IMR-90 (cell line): ENCODE data around the gene PRMT1.

ENCODE experiments used
- BHLHE40 ChIP-seq: fragments of 150-350 bp; IDR thresholded peaks from 2 replicates; pipeline ENCODE4 v1.6.1; 2016; ENCODE audit warnings: mild to moderate bottlenecking, low read depth, low read length
- CEBPB ChIP-seq: IDR thresholded peaks from 2 replicates; pipeline ENCODE4 v1.6.1; 2012; ENCODE audit warnings: low read depth, low read length, improper control_type of control experiment
- CHD1 ChIP-seq: IDR thresholded peaks from 2 replicates; pipeline ENCODE4 v1.6.1; 2012; ENCODE audit warnings: low read depth, low read length, improper control_type of control experiment
- FOS ChIP-seq: fragments of 150-350 bp; IDR thresholded peaks from 2 replicates; pipeline ENCODE4 v1.6.1; 2016; ENCODE audit warnings: low read depth, low read length
- MAFK ChIP-seq: IDR thresholded peaks from 2 replicates; pipeline ENCODE4 v1.6.1; 2012; ENCODE audit warnings: low read depth, low read length, improper control_type of control experiment
- MAZ ChIP-seq: IDR thresholded peaks from 2 replicates; pipeline ENCODE4 v1.6.1; 2012; ENCODE audit warnings: low read depth, mild to moderate bottlenecking, low read length, improper control_type of control experiment, moderate library complexity, borderline replicate concordance
- MXI1 ChIP-seq: IDR thresholded peaks from 2 replicates; pipeline ENCODE4 v1.6.1; 2012; ENCODE audit warnings: low read depth, mild to moderate bottlenecking, low read length, moderate library complexity, borderline replicate concordance
- POLR2A ChIP-seq: IDR thresholded peaks from 2 replicates; pipeline ENCODE4 v1.6.1; 2012; ENCODE audit warnings: mild to moderate bottlenecking, low read depth, low read length
- RAD21 ChIP-seq: IDR thresholded peaks from 2 replicates; pipeline ENCODE4 v1.6.1; 2012; ENCODE audit warnings: low read length, improper control_type of control experiment
- RFX5 ChIP-seq: IDR thresholded peaks from 2 replicates; pipeline ENCODE4 v1.8.0; 2012; ENCODE audit warnings: low read depth, mild to moderate bottlenecking, low read length, moderate library complexity
- SMC3 ChIP-seq: fragments of 150-350 bp; IDR thresholded peaks from 2 replicates; pipeline ENCODE4 v1.6.1; 2016; ENCODE audit warnings: low read depth, mild to moderate bottlenecking, antibody characterized with exemption, low read length, moderate library complexity
- TF ChIP-seq, protein P1 (sequence below): conservative IDR thresholded peaks from 2 replicates; pipeline ENCODE4 v1.5.1; 2012; ENCODE audit warnings: mild to moderate bottlenecking, low read depth, low read length, improper control_type of control experiment
- TF ChIP-seq, protein P2 (sequence below): fragments of 150-350 bp; IDR thresholded peaks from 2 replicates; pipeline ENCODE4 v1.6.1; 2016; ENCODE audit warnings: low read depth, mild to moderate bottlenecking, low read length, moderate library complexity, borderline replicate concordance
- TF ChIP-seq, protein P3 (sequence below): fragments of 150-350 bp; IDR thresholded peaks from 2 replicates; pipeline ENCODE4 v1.6.1; 2017; ENCODE audit warnings: mild to moderate bottlenecking, antibody characterized with exemption, low read length, low read depth

DNA sequence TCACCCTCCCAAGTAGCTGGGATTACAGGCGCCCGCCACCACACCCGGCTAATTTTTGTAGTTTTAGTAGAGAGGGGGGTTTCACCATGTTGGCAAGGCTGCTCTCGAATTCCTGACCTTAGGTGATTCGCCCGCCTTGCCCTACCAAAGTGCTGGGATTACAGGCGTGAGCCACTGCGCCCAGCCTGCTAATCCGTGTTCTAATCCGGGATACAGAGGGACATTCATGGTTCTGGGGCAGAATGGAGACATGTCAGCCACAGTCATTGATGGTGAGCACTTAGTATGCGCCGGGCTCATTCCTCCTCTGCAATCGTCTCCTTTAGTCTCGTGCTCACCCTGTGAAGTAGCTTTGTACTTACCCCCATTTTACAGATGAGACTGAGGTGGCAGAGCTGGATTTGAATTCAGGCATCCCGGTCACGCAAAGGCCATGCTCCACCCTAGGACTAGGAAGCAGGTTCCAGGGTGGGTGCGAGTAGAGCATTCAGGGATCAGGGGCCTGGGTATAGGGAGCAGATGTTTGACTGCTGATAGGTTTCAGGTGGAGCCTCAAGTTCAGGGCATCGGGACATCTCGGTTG lies 45.4 kb upstream of the PRMT1 start:
- TF ChIP-seq, protein P1, sequence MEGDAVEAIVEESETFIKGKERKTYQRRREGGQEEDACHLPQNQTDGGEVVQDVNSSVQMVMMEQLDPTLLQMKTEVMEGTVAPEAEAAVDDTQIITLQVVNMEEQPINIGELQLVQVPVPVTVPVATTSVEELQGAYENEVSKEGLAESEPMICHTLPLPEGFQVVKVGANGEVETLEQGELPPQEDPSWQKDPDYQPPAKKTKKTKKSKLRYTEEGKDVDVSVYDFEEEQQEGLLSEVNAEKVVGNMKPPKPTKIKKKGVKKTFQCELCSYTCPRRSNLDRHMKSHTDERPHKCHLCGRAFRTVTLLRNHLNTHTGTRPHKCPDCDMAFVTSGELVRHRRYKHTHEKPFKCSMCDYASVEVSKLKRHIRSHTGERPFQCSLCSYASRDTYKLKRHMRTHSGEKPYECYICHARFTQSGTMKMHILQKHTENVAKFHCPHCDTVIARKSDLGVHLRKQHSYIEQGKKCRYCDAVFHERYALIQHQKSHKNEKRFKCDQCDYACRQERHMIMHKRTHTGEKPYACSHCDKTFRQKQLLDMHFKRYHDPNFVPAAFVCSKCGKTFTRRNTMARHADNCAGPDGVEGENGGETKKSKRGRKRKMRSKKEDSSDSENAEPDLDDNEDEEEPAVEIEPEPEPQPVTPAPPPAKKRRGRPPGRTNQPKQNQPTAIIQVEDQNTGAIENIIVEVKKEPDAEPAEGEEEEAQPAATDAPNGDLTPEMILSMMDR = no peak
- TF ChIP-seq POLR2A (no peak), FOS (no peak), CEBPB (no peak), SMC3 (no peak), RAD21 (no peak), RFX5 (no peak), MAFK (no peak), MAZ (no peak), CHD1 (no peak), MXI1 (no peak), BHLHE40 (no peak)
- TF ChIP-seq, protein P2, sequence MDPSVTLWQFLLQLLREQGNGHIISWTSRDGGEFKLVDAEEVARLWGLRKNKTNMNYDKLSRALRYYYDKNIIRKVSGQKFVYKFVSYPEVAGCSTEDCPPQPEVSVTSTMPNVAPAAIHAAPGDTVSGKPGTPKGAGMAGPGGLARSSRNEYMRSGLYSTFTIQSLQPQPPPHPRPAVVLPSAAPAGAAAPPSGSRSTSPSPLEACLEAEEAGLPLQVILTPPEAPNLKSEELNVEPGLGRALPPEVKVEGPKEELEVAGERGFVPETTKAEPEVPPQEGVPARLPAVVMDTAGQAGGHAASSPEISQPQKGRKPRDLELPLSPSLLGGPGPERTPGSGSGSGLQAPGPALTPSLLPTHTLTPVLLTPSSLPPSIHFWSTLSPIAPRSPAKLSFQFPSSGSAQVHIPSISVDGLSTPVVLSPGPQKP = no peak
- TF ChIP-seq, protein P3, sequence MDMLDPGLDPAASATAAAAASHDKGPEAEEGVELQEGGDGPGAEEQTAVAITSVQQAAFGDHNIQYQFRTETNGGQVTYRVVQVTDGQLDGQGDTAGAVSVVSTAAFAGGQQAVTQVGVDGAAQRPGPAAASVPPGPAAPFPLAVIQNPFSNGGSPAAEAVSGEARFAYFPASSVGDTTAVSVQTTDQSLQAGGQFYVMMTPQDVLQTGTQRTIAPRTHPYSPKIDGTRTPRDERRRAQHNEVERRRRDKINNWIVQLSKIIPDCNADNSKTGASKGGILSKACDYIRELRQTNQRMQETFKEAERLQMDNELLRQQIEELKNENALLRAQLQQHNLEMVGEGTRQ = no peak
